Stomach (tissue), 9 donors: ENCODE results near the gene ERC2. TPM values are rescaled to one million over a fixed set of nuclear protein-coding genes. Genes with fewer than 3 reads are reported as not detected.
A peak's percentile ranks its signal among the peaks of the same experiment; 100 is the strongest.

Experiments used
- DNase-seq, 2 donors: peaks; one replicate each; pipeline versions ENCODE4 v3.0.0 to v3.0.0-alpha.2; 2013 to 2019
- H3K27ac ChIP-seq, 5 donors: fragments of 200-600 bp in 4 of 5; sonication (generic) in 4 of 5; one replicate each; pipeline ENCODE4 v1.5.1; 2013 to 2019; ENCODE audit warnings: mild to moderate bottlenecking in 1 of 5, moderate library complexity in 1 of 5
- H3K27me3 ChIP-seq, 3 donors: fragments of 200-600 bp; sonication (generic); one replicate each; pipeline ENCODE4 v1.5.1; 2017 to 2019; ENCODE audit warnings: mixed run types in 1 of 3
- H3K36me3 ChIP-seq, 4 donors: fragments of 200-600 bp; sonication (generic); 1 replicate in 3 of 4; 2 replicates in 1 of 4; pipeline ENCODE4 v1.5.1; 2016 to 2019
- H3K4me1 ChIP-seq, 4 donors: fragments of 200-600 bp; sonication (generic); one replicate each; pipeline ENCODE4 v1.5.1; 2016 to 2019
- H3K4me3 ChIP-seq, 4 donors: fragments of 200-600 bp; sonication (generic) in 3 of 4; one replicate each; pipeline ENCODE4 v1.5.1; 2016 to 2019; ENCODE audit warnings: mild to moderate bottlenecking in 1 of 4
- H3K9me3 ChIP-seq, 4 donors: fragments of 200-600 bp; sonication (generic); one replicate each; pipeline ENCODE4 v1.5.1; 2016 to 2019
- EP300 ChIP-seq: sonication (generic); formaldehyde crosslinking; IDR thresholded peaks from one replicate; pipeline ENCODE4 v1.6.1; 2017; ENCODE audit warnings: antibody characterized with exemption
- POLR2A ChIP-seq, 4 donors: fragments of 450-650 bp; IDR thresholded peaks; one replicate each; pipeline ENCODE4 v1.6.1; 2016; ENCODE audit warnings: antibody characterized with exemption in 4 of 4, control low read depth in 2 of 4, mild to moderate bottlenecking in 1 of 4, moderate library complexity in 1 of 4
- POLR2AphosphoS5 ChIP-seq, 3 donors: sonication (generic); formaldehyde crosslinking; IDR thresholded peaks; one replicate each; pipeline ENCODE4 v1.6.1; 2016; ENCODE audit warnings: antibody characterized with exemption in 3 of 3
- WGBS, 5 donors: extraction: QIAGEN DNeasy Blood & Tissue Kit in 3 of 5; methylation state at CpG; one replicate each; pipeline versions ENCODE4 v1.1.5 to v1.1.7; 2013 to 2018; 5-methylcytosine and 5-hydroxymethylcytosine counted together
- intact Hi-C: fragments of 100-400 bp; cut with DNase I; formaldehyde crosslinking; loops from one replicate; pipeline ENCODE4 v1.15.1; 2023; ENCODE audit warnings: low total_unique reads
- polyA plus RNA-seq, 3 donors: library from polyadenylated mRNA; stranded (reverse); fragments of 200-250 nt; gene quantifications; one replicate each; pipeline ENCODE4 v1.2.3, GENCODE V29; 2013
- total RNA-seq, 5 donors: library from RNA; depleted of rRNA; stranded (reverse); fragments of >200 nt; gene quantifications; one replicate each; pipeline versions ENCODE4 v1.1.0 to v1.2.3, GENCODE V29; 2014 to 2016
- TF ChIP-seq, protein P1 (sequence below), 7 experiments: fragments of 450-650 bp in 4 of 7; fragments of 200-600 bp in 3 of 7; sonication (generic) in 3 of 7; IDR thresholded peaks; one replicate each; pipeline ENCODE4 v1.5.1; 2016 to 2019; ENCODE audit warnings: antibody characterized with exemption in 7 of 7, control low read depth in 2 of 7, mild to moderate bottlenecking in 1 of 7
- donor health status: healthy with polysubstance abuse.
- donor health status: Bipolar disorder and iron deficiency.
- donor health status: healthy.

ERC2 gene
- total and polyA plus RNA-seq, 8 donors = 0.43 to 3.1 (median 1.3) TPM; not detected in 2

DNA sequence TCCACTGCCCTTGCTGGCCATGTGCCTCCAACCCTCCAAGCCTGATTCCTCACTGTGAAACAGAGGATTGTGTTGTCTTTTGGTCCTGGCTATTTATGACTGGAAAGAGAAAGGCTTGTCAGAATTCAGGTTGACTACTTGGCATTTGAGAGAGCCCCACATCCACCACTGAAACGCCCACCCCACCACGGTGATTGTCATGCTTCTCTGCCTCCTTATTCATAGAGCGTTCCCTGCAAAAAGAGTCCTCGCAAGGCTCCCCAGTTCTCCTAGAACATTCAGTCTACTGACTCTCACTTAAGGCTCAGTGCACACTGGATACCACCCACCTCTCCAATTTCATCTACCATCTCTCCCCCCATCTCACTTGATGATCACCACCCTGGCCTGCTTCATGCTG lies 818.3 kb downstream of the ERC2 start:
- Histone ChIP-seq H3K4me1 (no peaks in the 10 kb centered on the region), H3K27ac (no peak overlapping the region), H3K27me3 (peaks cover 0 to 21% (median 0%) of the 10 kb centered on the region in 3 donors), H3K36me3 (no peaks in the 10 kb centered on the region), H3K9me3 (no peaks in the 10 kb centered on the region), H3K4me3 (no peak overlapping the region)
- TF ChIP-seq POLR2AphosphoS5 (IDR thresholded peaks at IDR 0.05) (no peak), POLR2A (IDR thresholded peaks at IDR 0.05) (no peak), EP300 (no peak)
- TF ChIP-seq, protein P1, sequence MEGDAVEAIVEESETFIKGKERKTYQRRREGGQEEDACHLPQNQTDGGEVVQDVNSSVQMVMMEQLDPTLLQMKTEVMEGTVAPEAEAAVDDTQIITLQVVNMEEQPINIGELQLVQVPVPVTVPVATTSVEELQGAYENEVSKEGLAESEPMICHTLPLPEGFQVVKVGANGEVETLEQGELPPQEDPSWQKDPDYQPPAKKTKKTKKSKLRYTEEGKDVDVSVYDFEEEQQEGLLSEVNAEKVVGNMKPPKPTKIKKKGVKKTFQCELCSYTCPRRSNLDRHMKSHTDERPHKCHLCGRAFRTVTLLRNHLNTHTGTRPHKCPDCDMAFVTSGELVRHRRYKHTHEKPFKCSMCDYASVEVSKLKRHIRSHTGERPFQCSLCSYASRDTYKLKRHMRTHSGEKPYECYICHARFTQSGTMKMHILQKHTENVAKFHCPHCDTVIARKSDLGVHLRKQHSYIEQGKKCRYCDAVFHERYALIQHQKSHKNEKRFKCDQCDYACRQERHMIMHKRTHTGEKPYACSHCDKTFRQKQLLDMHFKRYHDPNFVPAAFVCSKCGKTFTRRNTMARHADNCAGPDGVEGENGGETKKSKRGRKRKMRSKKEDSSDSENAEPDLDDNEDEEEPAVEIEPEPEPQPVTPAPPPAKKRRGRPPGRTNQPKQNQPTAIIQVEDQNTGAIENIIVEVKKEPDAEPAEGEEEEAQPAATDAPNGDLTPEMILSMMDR (IDR thresholded peaks at IDR 0.05) = no peak
- intact Hi-C loops = no loop called here
- 78 to 97% (median 93%) methylated on average over 4 of the region's 4 CpGs for WGBS, 5 donors
- DNase-seq = no peak

DNA sequence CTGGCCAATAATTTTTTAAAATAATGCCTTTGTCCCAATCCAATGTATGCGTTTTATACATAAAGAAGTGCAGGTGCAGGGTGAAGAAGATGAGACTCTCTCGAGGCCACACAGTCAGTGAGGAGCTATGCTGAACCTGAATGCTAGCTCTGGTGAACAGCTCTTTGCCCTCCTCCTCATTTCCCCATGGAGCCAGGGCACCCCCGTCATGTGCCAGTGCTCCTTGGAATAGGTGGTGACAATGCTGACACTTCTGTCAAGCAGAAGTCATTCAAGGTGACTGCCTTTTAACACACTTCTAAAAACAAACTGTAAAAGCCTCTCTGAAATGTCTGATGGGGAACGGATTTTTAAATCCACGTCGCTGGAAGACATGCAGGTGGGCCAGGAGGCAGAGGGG lies 818.7 kb downstream of the ERC2 start:
- Histone ChIP-seq H3K36me3 (no peaks in the 10 kb centered on the region), H3K4me1 (no peaks in the 10 kb centered on the region), H3K4me3 (no peak overlapping the region), H3K27me3 (peaks cover 0 to 21% (median 0%) of the 10 kb centered on the region in 3 donors), H3K9me3 (no peaks in the 10 kb centered on the region), H3K27ac (no peak overlapping the region)
- TF ChIP-seq EP300 (no peak), POLR2AphosphoS5 (IDR thresholded peaks at IDR 0.05) (no peak), POLR2A (IDR thresholded peaks at IDR 0.05) (no peak)
- TF ChIP-seq, protein P1 (IDR thresholded peaks at IDR 0.05) = no peak
- DNase-seq = no peak
- 71 to 84% (median 77%) methylated on average over 5 to 6 of the region's 6 CpGs for WGBS, 5 donors
- intact Hi-C loops = no loop called here

DNA sequence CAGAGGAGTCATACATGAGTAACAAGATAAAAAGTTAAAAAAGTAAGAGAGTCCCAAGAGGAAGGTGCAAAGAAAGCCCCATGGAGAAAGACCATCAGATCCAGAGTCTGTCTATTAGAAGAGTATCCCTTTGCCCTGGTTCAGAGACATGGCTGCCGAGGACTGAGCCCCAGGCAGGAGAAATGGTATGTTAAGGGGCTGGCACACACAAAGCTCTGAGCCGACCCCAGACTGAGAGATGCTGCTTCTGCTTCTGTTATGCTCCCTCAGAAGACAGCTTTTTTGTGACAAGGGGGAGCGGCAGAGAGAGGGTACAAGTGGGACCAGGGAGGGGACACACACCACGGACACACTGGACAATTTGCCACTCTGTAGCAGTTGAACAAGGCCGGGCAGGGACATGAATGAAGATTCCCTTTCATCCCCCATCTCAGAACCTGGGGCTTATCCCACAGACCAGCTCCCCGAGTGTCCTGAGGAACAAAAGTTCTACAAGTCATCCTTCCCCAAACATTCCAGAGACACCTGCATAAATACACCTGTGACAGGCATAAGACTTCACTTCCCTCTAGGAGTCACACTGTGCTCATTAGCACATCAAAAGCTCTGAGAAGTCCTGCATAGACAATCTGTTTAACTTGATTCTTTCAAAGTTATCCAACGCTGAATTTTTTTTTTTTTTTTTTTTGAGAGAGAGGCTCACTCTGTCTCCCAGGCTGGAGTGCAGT lies 819.5 kb downstream of the ERC2 start:
- Histone ChIP-seq H3K27me3 (peaks cover 0 to 21% (median 0%) of the 10 kb centered on the region in 3 donors), H3K4me3 (no peak overlapping the region), H3K4me1 (no peaks in the 10 kb centered on the region), H3K27ac (no peak overlapping the region), H3K36me3 (no peaks in the 10 kb centered on the region), H3K9me3 (no peaks in the 10 kb centered on the region)
- intact Hi-C loops = no loop called here
- TF ChIP-seq POLR2A (IDR thresholded peaks at IDR 0.05) (no peak), POLR2AphosphoS5 (IDR thresholded peaks at IDR 0.05) (no peak), EP300 (no peak)
- TF ChIP-seq, protein P1 (IDR thresholded peaks at IDR 0.05) = no peak
- DNase-seq = no peak
- WGBS, 5 donors = 67 to 78% (median 73%) methylated on average over 7 of the region's 7 CpGs

- Histone ChIP-seq H3K4me1 (no peaks in the 10 kb centered on the region), H3K9me3 (no peaks in the 10 kb centered on the region), H3K4me3 (no peak overlapping the region), H3K27ac (no peak overlapping the region), H3K27me3 (peaks cover 0 to 21% (median 0%) of the 10 kb centered on the region in 3 donors), H3K36me3 (no peaks in the 10 kb centered on the region)
- 72 to 90% (median 85%) methylated on average over 10 of the region's 10 CpGs for WGBS, 5 donors
- no peak for DNase-seq
- intact Hi-C loops = no loop called here
- no peak for TF ChIP-seq POLR2AphosphoS5 (IDR thresholded peaks at IDR 0.05)
These were observed 820.6 kb downstream of the ERC2 start for GRCh38 chr3:55647670-55648069.

GRCh38 chr3:55647063-55647462 lies 821.2 kb downstream of the ERC2 start:
- intact Hi-C loops = no loop called here

More at GRCh38 chr3:55647063-55647462, 821.2 kb downstream of the ERC2 start:
- peak in 1 of 2 donors; percentile 48 for DNase-seq
- peaks cover 0 to 21% (median 0%) of the 10 kb centered on the region in 3 donors for H3K27me3 ChIP-seq
- no peaks in the 10 kb centered on the region for H3K36me3 ChIP-seq
- H3K27ac ChIP-seq = no peak overlapping the region
- no peaks in the 10 kb centered on the region for H3K4me1 ChIP-seq
- TF ChIP-seq POLR2A (IDR thresholded peaks at IDR 0.05) (no peak), EP300 (no peak), POLR2AphosphoS5 (IDR thresholded peaks at IDR 0.05) (no peak)
- TF ChIP-seq, protein P1 (IDR thresholded peaks at IDR 0.05) = no peak
- no peak overlapping the region for H3K4me3 ChIP-seq
- H3K9me3 ChIP-seq = no peaks in the 10 kb centered on the region
- WGBS, 5 donors = 47 to 59% (median 55%) methylated on average over 10 of the region's 10 CpGs
